IPS-18a (cell line): ENCODE results near the gene CDC42BPA.

ENCODE experiments used
- H3K27ac ChIP-seq: one replicate; pipeline ENCODE4 v1.5.1; 2013; ENCODE audit warnings: low read length
- H3K27me3 ChIP-seq: one replicate; pipeline ENCODE4 v1.6.1; 2013; ENCODE audit warnings: mild to moderate bottlenecking, low read length; ENCODE audit not compliant: control insufficient read depth, insufficient read depth
- H3K36me3 ChIP-seq: one replicate; pipeline ENCODE4 v1.6.1; 2013; ENCODE audit warnings: low read depth, low read length; ENCODE audit not compliant: control insufficient read depth
- H3K4me1 ChIP-seq: one replicate; pipeline ENCODE4 v1.6.1; 2013; ENCODE audit warnings: low read depth, low read length; ENCODE audit not compliant: control insufficient read depth
- H3K4me3 ChIP-seq: one replicate; pipeline ENCODE4 v1.5.1; 2013; ENCODE audit warnings: low read length
- H3K9ac ChIP-seq: one replicate; pipeline ENCODE4 v1.6.1; 2013; ENCODE audit warnings: mild to moderate bottlenecking, low read length, moderate library complexity
- H3K9me3 ChIP-seq: one replicate; pipeline ENCODE4 v1.6.1; 2013; ENCODE audit warnings: low read depth, low read length; ENCODE audit not compliant: control insufficient read depth

Gene CDC42BPA

DNA sequence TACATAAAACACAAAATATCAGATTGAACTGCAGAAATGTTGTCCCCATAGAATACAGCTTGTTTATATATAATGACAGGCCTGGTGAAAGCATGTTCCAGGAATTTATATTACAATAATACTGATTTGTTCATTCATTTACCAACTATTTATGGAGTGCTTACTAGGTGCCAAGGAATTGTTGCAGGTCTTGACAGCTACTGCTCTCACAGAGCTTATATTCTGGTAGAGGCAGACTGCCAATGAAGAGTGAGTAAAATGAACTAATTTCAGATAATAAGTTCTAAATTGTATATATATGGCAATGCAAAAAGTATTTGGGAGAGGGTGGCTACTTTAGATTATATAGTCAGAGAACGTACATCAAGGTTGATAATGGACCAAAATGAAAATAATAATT lies 226.2 kb downstream of the CDC42BPA start:
- H3K4me3 ChIP-seq, result no peak overlapping the region
- H3K4me1 ChIP-seq, result no peaks in the 10 kb centered on the region
- no peak overlapping the region for H3K27ac ChIP-seq
- H3K36me3 ChIP-seq, result peaks cover 2% of the 10 kb centered on the region
- no peak overlapping the region for H3K9ac ChIP-seq
- no peaks in the 10 kb centered on the region for H3K27me3 ChIP-seq
- no peaks in the 10 kb centered on the region for H3K9me3 ChIP-seq

DNA sequence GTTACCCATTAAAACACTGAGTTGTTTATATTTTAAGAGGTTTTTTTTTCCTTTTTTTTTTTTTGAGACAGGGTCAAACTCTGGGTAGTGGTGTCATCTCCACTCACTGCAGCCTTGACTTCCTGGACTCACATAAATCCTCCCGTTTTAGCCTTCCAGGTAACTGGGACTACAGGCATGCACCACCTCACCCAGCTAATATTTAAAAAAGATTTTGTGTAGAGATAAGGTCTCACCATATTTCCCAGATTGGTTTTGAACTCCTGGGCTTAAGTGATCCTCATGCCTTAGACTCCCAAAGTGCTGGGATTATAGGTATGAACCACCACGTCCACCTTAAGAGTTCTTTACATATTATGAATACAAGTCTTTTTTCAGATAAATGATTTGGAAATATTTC lies 231.7 kb downstream of the CDC42BPA start:
- Histone ChIP-seq H3K9ac (no peak overlapping the region), H3K4me1 (no peaks in the 10 kb centered on the region), H3K36me3 (peaks cover 7% of the 10 kb centered on the region), H3K9me3 (no peaks in the 10 kb centered on the region), H3K4me3 (no peak overlapping the region), H3K27ac (no peak overlapping the region), H3K27me3 (no peaks in the 10 kb centered on the region)

- Histone ChIP-seq H3K9ac (no peak overlapping the region), H3K27ac (no peak overlapping the region), H3K27me3 (no peaks in the 10 kb centered on the region), H3K36me3 (peaks cover 7% of the 10 kb centered on the region), H3K4me3 (no peak overlapping the region), H3K9me3 (no peaks in the 10 kb centered on the region), H3K4me1 (no peaks in the 10 kb centered on the region)
These were observed 235.1 kb downstream of the CDC42BPA start for GRCh38 chr1:227082999-227083746.

GRCh38 chr1:227077783-227078182 lies 240.5 kb downstream of the CDC42BPA start:
- no peak overlapping the region for H3K27ac ChIP-seq
- H3K4me1 ChIP-seq, result peaks cover 3% of the 10 kb centered on the region
- no peak overlapping the region for H3K9ac ChIP-seq
- no peaks in the 10 kb centered on the region for H3K27me3 ChIP-seq
- H3K9me3 ChIP-seq, result no peaks in the 10 kb centered on the region
- H3K36me3 ChIP-seq, result no peaks in the 10 kb centered on the region
- no peak overlapping the region for H3K4me3 ChIP-seq

DNA sequence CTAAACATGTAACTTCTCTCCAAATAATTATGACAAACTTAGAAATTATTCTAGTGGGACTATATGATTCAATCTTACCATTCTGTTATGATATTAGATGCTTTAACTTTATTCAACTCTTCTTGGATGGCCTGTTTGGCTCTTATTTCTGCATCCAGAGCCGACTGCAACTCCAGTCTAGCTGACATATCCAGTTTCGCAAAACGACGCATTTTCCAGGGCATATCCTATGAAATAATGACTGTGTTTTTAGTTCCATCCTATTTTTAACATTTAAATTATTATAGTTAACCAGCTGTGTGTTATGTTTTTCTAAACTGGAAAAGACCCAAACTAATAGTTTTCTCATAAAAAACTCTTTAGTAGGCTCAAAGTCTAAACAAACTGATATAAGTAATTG lies 244.5 kb downstream of the CDC42BPA start:
- Histone ChIP-seq H3K9ac (no peak overlapping the region), H3K27ac (no peak overlapping the region), H3K27me3 (no peaks in the 10 kb centered on the region), H3K36me3 (peaks cover 18% of the 10 kb centered on the region), H3K9me3 (no peaks in the 10 kb centered on the region), H3K4me3 (no peak overlapping the region), H3K4me1 (peaks cover 11% of the 10 kb centered on the region)

- Histone ChIP-seq H3K9me3 (no peaks in the 10 kb centered on the region), H3K36me3 (peaks cover 18% of the 10 kb centered on the region), H3K27ac (no peak overlapping the region), H3K9ac (no peak overlapping the region), H3K27me3 (no peaks in the 10 kb centered on the region), H3K4me1 (peaks cover 11% of the 10 kb centered on the region), H3K4me3 (no peak overlapping the region)
These were observed 245.3 kb downstream of the CDC42BPA start for GRCh38 chr1:227072991-227073390.

GRCh38 chr1:227071895-227072587 lies 246.3 kb downstream of the CDC42BPA start:
- Histone ChIP-seq H3K9ac (no peak overlapping the region), H3K27ac (no peak overlapping the region), H3K36me3 (peaks cover 18% of the 10 kb centered on the region), H3K4me1 (peaks cover 11% of the 10 kb centered on the region), H3K9me3 (no peaks in the 10 kb centered on the region), H3K4me3 (no peak overlapping the region), H3K27me3 (no peaks in the 10 kb centered on the region)

- H3K4me1 ChIP-seq, result peaks cover 11% of the 10 kb centered on the region
- H3K9ac ChIP-seq, result no peak overlapping the region
- H3K4me3 ChIP-seq, result no peak overlapping the region
- no peaks in the 10 kb centered on the region for H3K27me3 ChIP-seq
- H3K9me3 ChIP-seq, result no peaks in the 10 kb centered on the region
- peaks cover 18% of the 10 kb centered on the region for H3K36me3 ChIP-seq
- no peak overlapping the region for H3K27ac ChIP-seq
These were observed 247.5 kb downstream of the CDC42BPA start for GRCh38 chr1:227070638-227071285.

DNA sequence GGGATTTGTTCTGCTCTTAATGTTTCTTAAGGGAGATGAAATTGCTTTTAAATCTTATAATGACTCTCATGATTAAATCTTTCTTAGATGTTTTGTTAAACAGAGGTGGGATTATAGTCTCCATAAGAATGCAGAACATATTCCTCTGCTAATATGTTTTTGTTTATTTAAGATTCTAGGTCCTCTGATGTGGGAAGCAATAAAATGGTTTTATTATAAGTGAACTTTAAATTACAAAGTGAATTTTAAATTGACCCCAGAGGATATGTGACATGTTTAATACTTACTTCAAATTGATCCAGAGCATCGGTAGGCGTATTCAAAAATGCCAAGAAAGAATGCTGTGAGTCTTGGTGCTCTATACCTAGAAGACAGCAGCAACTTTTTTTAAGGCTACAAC lies 248.8 kb downstream of the CDC42BPA start:
- Histone ChIP-seq H3K9ac (no peak overlapping the region), H3K27me3 (no peaks in the 10 kb centered on the region), H3K4me3 (no peak overlapping the region), H3K27ac (no peak overlapping the region), H3K4me1 (peaks cover 11% of the 10 kb centered on the region), H3K36me3 (peaks cover 18% of the 10 kb centered on the region), H3K9me3 (no peaks in the 10 kb centered on the region)

GRCh38 chr1:227068883-227069282 lies 249.4 kb downstream of the CDC42BPA start:
- H3K36me3 ChIP-seq, result peaks cover 18% of the 10 kb centered on the region
- peaks cover 11% of the 10 kb centered on the region for H3K4me1 ChIP-seq
- no peak overlapping the region for H3K27ac ChIP-seq
- H3K27me3 ChIP-seq, result no peaks in the 10 kb centered on the region
- H3K9me3 ChIP-seq, result no peaks in the 10 kb centered on the region
- H3K9ac ChIP-seq, result no peak overlapping the region
- no peak overlapping the region for H3K4me3 ChIP-seq

- H3K27ac ChIP-seq, result no peak overlapping the region
These were observed 251.3 kb downstream of the CDC42BPA start for GRCh38 chr1:227066999-227067398.

More at GRCh38 chr1:227066999-227067398, 251.3 kb downstream of the CDC42BPA start:
- Histone ChIP-seq H3K4me1 (no peaks in the 10 kb centered on the region), H3K36me3 (peaks cover 18% of the 10 kb centered on the region), H3K9ac (no peak overlapping the region), H3K9me3 (no peaks in the 10 kb centered on the region), H3K4me3 (no peak overlapping the region), H3K27me3 (no peaks in the 10 kb centered on the region)
